K562 (cell line): ENCODE results near the gene CST7. TPM values are rescaled to one million over a fixed set of nuclear protein-coding genes. Genes with fewer than 3 reads are reported as not detected.
A peak's percentile ranks its signal among the peaks of the same experiment; 100 is the strongest.

ENCODE experiments used
- ATAC-seq: fragments of 200-7000 bp; cut with Tn5 transposase; 3 replicates; pipeline ENCODE4 v1.9.1; 2020; ENCODE audit warnings: moderate library complexity
- BruUV-seq: library from RNA; stranded (reverse); fragments of 400-500 nt; replicated peaks from 2 replicates; lab custom pipeline; 2021; lab: Mats Ljungman, UMichigan
- CTCF ChIA-PET: fragments of 300-600 bp; formaldehyde crosslinking; extraction: SDS; loops from one replicate; lab custom pipeline; 2021; ENCODE audit warnings: low intra/inter-chr PET ratio; lab: Yijun Ruan, JAX
- POLR2A ChIA-PET: fragments of 300-600, 350-650 bp; sonication (Branson Sonifier 250); formaldehyde crosslinking; extraction: SDS; loops from one replicate; lab custom pipeline; 2021; ENCODE audit warnings: antibody characterized with exemption, inconsistent platforms; lab: Yijun Ruan, JAX
- DNase-seq, 4 experiments: peaks; one replicate each; pipeline versions ENCODE4 v3.0.0 to v3.0.0-alpha.2; 2011 to 2018; ENCODE audit warnings: low spot score in 3 of 4, mixed read lengths in 3 of 4; ENCODE audit errors: extremely low read depth in 1 of 4
- FAIRE-seq: peaks from 2 replicates; lab custom pipeline; 2011; peaks lifted over from hg19 to GRCh38; lab: Jason Lieb, UNC
- H2AFZ ChIP-seq: 2 replicates; pipeline ENCODE4 v1.6.0; 2011; ENCODE audit warnings: low read depth, low read length, control low read depth, inconsistent platforms
- H3K27ac ChIP-seq: fragments of 200-600 bp; 3 replicates; pipeline ENCODE4 v1.8.0; 2011; ENCODE audit warnings: low read depth, mild to moderate bottlenecking, control low read depth, inconsistent platforms, low read length, moderate library complexity, mixed read lengths; ENCODE audit errors: extremely low read depth
- H3K27me3 ChIP-seq, 2 experiments: fragments of 300-600 bp in 1 of 2; 2 replicates in 1 of 2; 3 replicates in 1 of 2; pipeline versions ENCODE4 v1.6.0 to v1.8.0; 2011; ENCODE audit warnings: inconsistent platforms in 2 of 2, low read length in 2 of 2, mild to moderate bottlenecking in 1 of 2, mixed read lengths in 1 of 2, moderate library complexity in 1 of 2; ENCODE audit not compliant: control insufficient read depth in 2 of 2, insufficient read depth in 2 of 2
- H3K36me3 ChIP-seq: fragments of 300-600 bp; 3 replicates; pipeline ENCODE4 v1.8.0; 2011; ENCODE audit warnings: mild to moderate bottlenecking, low read length, inconsistent platforms; ENCODE audit not compliant: control insufficient read depth, insufficient read depth
- H3K4me1 ChIP-seq, 2 experiments: fragments of 200-600 bp in 1 of 2; replicated peaks in 1 of 2; 2 replicates in 1 of 2; 3 replicates in 1 of 2; pipeline versions ENCODE4 v1.5.1 to v1.8.0; 2011; ENCODE audit warnings: inconsistent platforms in 2 of 2, low read length in 2 of 2, mild to moderate bottlenecking in 1 of 2, mixed read lengths in 1 of 2, moderate library complexity in 1 of 2; ENCODE audit not compliant: control insufficient read depth in 2 of 2, insufficient read depth in 2 of 2
- H3K4me2 ChIP-seq: 2 replicates; pipeline ENCODE4 v1.6.1; 2011; ENCODE audit warnings: low read length, control low read depth, inconsistent platforms, mixed read lengths; ENCODE audit not compliant: insufficient read depth
- H3K4me3 ChIP-seq: fragments of 200-600 bp; sonication (generic), shearing (Covaris generic); 2 replicates; pipeline ENCODE4 v1.5.1; 2016; ENCODE audit warnings: control low read depth, inconsistent platforms
- H3K79me2 ChIP-seq: fragments of 200-600 bp; 3 replicates; pipeline ENCODE4 v1.8.0; 2011; ENCODE audit warnings: low read length, inconsistent platforms; ENCODE audit not compliant: control insufficient read depth, insufficient read depth
- H3K9ac ChIP-seq, 2 experiments: 2 replicates each; pipeline versions ENCODE4 v1.6.0 to v1.6.1; 2011; ENCODE audit warnings: low read depth in 2 of 2, low read length in 2 of 2, control low read depth in 1 of 2, inconsistent platforms in 1 of 2, mild to moderate bottlenecking in 1 of 2, mixed read lengths in 1 of 2; ENCODE audit not compliant: insufficient read depth in 1 of 2
- H3K9me1 ChIP-seq: one replicate; pipeline ENCODE4 v1.6.0; 2011; ENCODE audit warnings: inconsistent platforms, mild to moderate bottlenecking, low read length, moderate library complexity; ENCODE audit not compliant: control insufficient read depth, insufficient read depth
- H3K9me3 ChIP-seq: replicated peaks from 2 replicates; pipeline ENCODE4 v1.5.1; 2011; ENCODE audit warnings: low read depth, low read length, inconsistent platforms; ENCODE audit not compliant: control insufficient read depth, insufficient read depth
- H4K20me1 ChIP-seq: replicated peaks from 2 replicates; pipeline ENCODE4 v1.6.1; 2011; ENCODE audit warnings: low read length, inconsistent platforms, mixed read lengths; ENCODE audit not compliant: control insufficient read depth, insufficient read depth
- ARID1B ChIP-seq: fragments of 450-650 bp; IDR thresholded peaks from 2 replicates; pipeline ENCODE4 v1.6.1; 2016; ENCODE audit warnings: antibody characterized with exemption, mild to moderate bottlenecking, inconsistent platforms
- C11orf30 ChIP-seq: fragments of 450-650 bp; IDR thresholded peaks from 2 replicates; pipeline ENCODE4 v1.6.1; 2016; ENCODE audit warnings: low read depth, mild to moderate bottlenecking
- ELK3 ChIP-seq: fragments of 450-650 bp; formaldehyde crosslinking; IDR thresholded peaks from 2 replicates; pipeline ENCODE4 v1.4.0; 2020; ENCODE audit warnings: mild to moderate bottlenecking
- ETV5 ChIP-seq: sonication (generic); formaldehyde crosslinking; IDR thresholded peaks from 2 replicates; pipeline ENCODE4 v1.4.0; 2020; ENCODE audit warnings: low read depth, mild to moderate bottlenecking, missing genetic modification reagents
- HNRNPK ChIP-seq: fragments of 200-400 bp; formaldehyde crosslinking; IDR thresholded peaks from one replicate; pipeline ENCODE4 v1.6.1; 2018; ENCODE audit warnings: mild to moderate bottlenecking, low read depth, low read length; ENCODE audit not compliant: poor library complexity, severe bottlenecking
- KHSRP ChIP-seq: fragments of 450-650 bp; IDR thresholded peaks from 2 replicates; pipeline ENCODE4 v1.6.1; 2017
- MEIS2 ChIP-seq: fragments of 450-650 bp; IDR thresholded peaks from 2 replicates; pipeline ENCODE4 v1.6.1; 2014; ENCODE audit warnings: mild to moderate bottlenecking; ENCODE audit not compliant: partially characterized antibody
- YY1 ChIP-seq, 3 experiments: IDR thresholded peaks; 2 replicates each; pipeline ENCODE4 v1.6.1; 2011; ENCODE audit warnings: low read length in 2 of 3, mild to moderate bottlenecking in 2 of 3, moderate library complexity in 2 of 3, borderline replicate concordance in 1 of 3, control low read depth in 1 of 3, low read depth in 1 of 3; ENCODE audit not compliant: insufficient read depth in 3 of 3, insufficient replicate concordance in 2 of 3, control insufficient read depth in 1 of 3, insufficient read length in 1 of 3; ENCODE audit errors: extremely low read depth in 1 of 3
- ZBTB43 ChIP-seq: sonication (generic); formaldehyde crosslinking; IDR thresholded peaks from 2 replicates; pipeline ENCODE4 v1.8.0; 2023; ENCODE audit warnings: mild to moderate bottlenecking, missing genetic modification reagents
- ZNF282 ChIP-seq: sonication (generic); formaldehyde crosslinking; IDR thresholded peaks from 2 replicates; pipeline ENCODE4 v1.8.1; 2023; ENCODE audit warnings: missing genetic modification reagents
- ZNF436 ChIP-seq: fragments of 250-450, 450-650 bp; sonication (Bioruptor Pico); formaldehyde crosslinking; IDR thresholded peaks from 2 replicates; pipeline ENCODE4 v1.7.0; 2020; ENCODE audit warnings: mild to moderate bottlenecking
- ZNF696 ChIP-seq: fragments of 250-450 bp; sonication (Bioruptor Pico); conservative IDR thresholded peaks from 2 replicates; pipeline ENCODE4 v1.4.0; 2020; ENCODE audit warnings: mild to moderate bottlenecking, moderate library complexity
- WGBS: fragments of 100-300 bp; shearing (Covaris generic); methylation state at CpG from one replicate; pipeline ENCODE4 v1.1.6; 2016; ENCODE audit warnings: low coverage, mixed read lengths; ENCODE audit not compliant: insufficient coverage; ENCODE audit errors: missing lambda C conversion rate; 5-methylcytosine and 5-hydroxymethylcytosine counted together
- in situ Hi-C: fragments of 300-500 bp; cut with MboI; formaldehyde crosslinking; loops from 4 replicates; pipeline ENCODE4 v1.15.0; 2018; ENCODE audit warnings: inconsistent platforms, mixed read lengths
- intact Hi-C: fragments of 100-400 bp; cut with micrococcal nuclease; formaldehyde crosslinking; loops from 2 replicates; pipeline ENCODE4 v1.14.2; 2022
- polyA plus RNA-seq, 8 experiments: library from polyadenylated mRNA; depleted of rRNA in 4 of 8; stranded (reverse) in 5 of 8; unstranded in 3 of 8; fragments of >200 nt; fragmentation: Nextera tagmentation in 2 of 8; fragmentation: Illumina TruSeq in 1 of 8; extraction: Ambion mirVana in 2 of 8; extraction: Trizol in 1 of 8; gene quantifications; 2 replicates each; pipeline versions ENCODE4 v1.2.1 to v1.2.3, GENCODE V29; 2011 to 2014; ENCODE audit warnings: inconsistent platforms in 1 of 8, missing spikeins in 1 of 8
- total RNA-seq, 7 experiments: library from RNA; depleted of rRNA in 6 of 7; stranded (reverse); fragments of >200 nt in 6 of 7; fragmentation: Illumina TruSeq in 2 of 7; extraction: Trizol in 2 of 7; gene quantifications; 2 replicates each; pipeline versions ENCODE4 v1.2.1 to v1.2.3, GENCODE V29; 2011 to 2021; ENCODE audit warnings: low replicate concordance in 1 of 7

Gene CST7
- total and polyA plus RNA-seq, 9 of the 15 experiments (the other 6 are each of a cell fraction or from before 2014, with no cell fraction given), result not detected

- 23% methylated on average over 9 of the region's 12 CpGs for WGBS
- no peak for FAIRE-seq
- Histone ChIP-seq H3K36me3 (no peaks in the 10 kb centered on the region), H3K9ac (no peak overlapping the region; a peak in 1 of 4 replicates), H3K79me2 (no peaks in the 10 kb centered on the region), H3K27me3 (no peaks in the 10 kb centered on the region; a peak in 1 of 5 replicates), H2AFZ (no peak overlapping the region), H3K4me1 (peaks cover 0 to 12% of the 10 kb centered on the region in 2 experiments; a peak in 3 of 5 replicates), H3K4me3 (no peak overlapping the region), H3K9me1 (no peaks in the 10 kb centered on the region), H3K9me3 (no peaks in the 10 kb centered on the region), H4K20me1 (no peaks in the 10 kb centered on the region), H3K4me2 (no peak overlapping the region), H3K27ac (no peak overlapping the region)
- no peak for DNase-seq
- in situ Hi-C loops, result no loop called here
- intact Hi-C loops, result no loop called here
- ChIA-PET CTCF (no interaction called here), POLR2A (interaction anchor here (0.5 to 1.6 kb wide), 3 partner anchors 10 to 1136 kb away, joined by 3 to 5 read pairs (median 3); no protein-coding TSS in a partner anchor)
- BruUV-seq, result no TSS peak
- ATAC-seq, result peak; percentile 21; the same call in 2 of the 3 replicates
- no peak for TF ChIP-seq ETV5 (CRISPR knock-in tag)
- no peak for TF ChIP-seq ZNF282
- TF ChIP-seq C11orf30, result no peak
- TF ChIP-seq ZNF436, result no peak
- no peak for TF ChIP-seq ZBTB43 (CRISPR knock-in tag)
- no peak for TF ChIP-seq ELK3 (CRISPR knock-in tag)
- TF ChIP-seq MEIS2, result no peak
- no peak for TF ChIP-seq ZNF696 (CRISPR knock-in tag)
- no peak for TF ChIP-seq ARID1B
- no peak for TF ChIP-seq YY1 (IDR thresholded peaks at IDR 0.05; ENCODE audit: borderline replicate concordance in 1 of 3, control insufficient read depth in 1 of 3, extremely low read depth in 1 of 3, insufficient read depth in 3 of 3, insufficient read length in 1 of 3, insufficient replicate concordance in 2 of 3, low read depth in 1 of 3, low read length in 2 of 3)
- TF ChIP-seq HNRNPK, result no peak
- TF ChIP-seq KHSRP, result no peak
These were observed 1.2 kb downstream of the CST7 start for GRCh38 chr20:24950128-24950835.
